NB4 (cell line): ENCODE data around the gene INPP1.
"Not testable (repeated sequence)": the region's sequence is repeated elsewhere in the genome, so short reads cannot be mapped to it uniquely, and the experiment has no call there.

Experiments used
- DNase-seq: peaks from one replicate; pipeline ENCODE4 v3.0.0; 2010; ENCODE audit warnings: low read depth
- H3K4me3 ChIP-seq: one replicate; pipeline ENCODE4 v1.5.1; 2011; ENCODE audit warnings: mild to moderate bottlenecking, low read depth, low read length, moderate library complexity
- CTCF ChIP-seq: IDR thresholded peaks from one replicate; pipeline ENCODE4 v1.5.1; 2012; ENCODE audit warnings: low read depth, low read length
- MAX ChIP-seq: IDR thresholded peaks from 2 replicates; pipeline ENCODE4 v1.6.1; 2011; ENCODE audit warnings: low read depth, low read length
- MYC ChIP-seq: IDR thresholded peaks from 2 replicates; pipeline ENCODE4 v1.6.1; 2011; ENCODE audit warnings: low read depth, low read length
- POLR2A ChIP-seq: IDR thresholded peaks from 2 replicates; pipeline ENCODE4 v1.6.1; 2011; ENCODE audit warnings: mild to moderate bottlenecking; ENCODE audit not compliant: insufficient read length; ENCODE audit errors: extremely low read depth

The INPP1 gene

GRCh38 chr2:190328573-190329147 is 14.7 kb upstream of the INPP1 start:
- no peak overlapping the region for H3K4me3 ChIP-seq
- TF ChIP-seq POLR2A (no peak), MAX (no peak), MYC (no peak), CTCF (no peak)
- DNase-seq, result no peak

- no peak overlapping the region for H3K4me3 ChIP-seq
- no peak for DNase-seq
- TF ChIP-seq POLR2A (no peak), CTCF (no peak), MAX (no peak), MYC (no peak)
Observed at GRCh38 chr2:190333395-190333794, 10.0 kb upstream of the INPP1 start.

- H3K4me3 ChIP-seq, result no peak overlapping the region
- TF ChIP-seq POLR2A, result no peak
- no peak for TF ChIP-seq CTCF
- no peak for TF ChIP-seq MYC
- TF ChIP-seq MAX, result no peak
- no peak for DNase-seq
Observed at GRCh38 chr2:190333928-190334327, 9.5 kb upstream of the INPP1 start.

- H3K4me3 ChIP-seq, result no peak overlapping the region
- TF ChIP-seq MYC (no peak), MAX (no peak), CTCF (no peak), POLR2A (no peak)
- no peak for DNase-seq
Observed at GRCh38 chr2:190334479-190335224, 8.7 kb upstream of the INPP1 start.

- TF ChIP-seq CTCF, result no peak
- no peak for TF ChIP-seq MAX
- no peak for TF ChIP-seq POLR2A
- no peak overlapping the region for H3K4me3 ChIP-seq
- no peak for DNase-seq
Observed at GRCh38 chr2:190335225-190335559, 8.2 kb upstream of the INPP1 start.

GRCh38 chr2:190335584-190335983 is 7.8 kb upstream of the INPP1 start:
- not testable (repeated sequence) for DNase-seq, H3K4me3 ChIP-seq
